Osteoblast (primary cell): Measurements from ENCODE around the gene ZDHHC11B. TPM values are rescaled to one million over a fixed set of nuclear protein-coding genes. Genes with fewer than 3 reads are reported as not detected.

ENCODE experiments used
- DNase-seq: peaks from one replicate; pipeline ENCODE4 v3.0.0; 2011; ENCODE audit warnings: low spot score, mixed read lengths; ENCODE audit not compliant: insufficient read length; ENCODE audit errors: missing footprints
- H2AFZ ChIP-seq: 2 replicates; pipeline ENCODE4 v1.6.0; 2011; ENCODE audit warnings: mild to moderate bottlenecking, low read length
- H3K27ac ChIP-seq: 2 replicates; pipeline ENCODE4 v1.5.1; 2011; ENCODE audit warnings: mild to moderate bottlenecking, low read depth, low read length, moderate library complexity
- H3K27me3 ChIP-seq: 2 replicates; pipeline ENCODE4 v1.6.0; 2012; ENCODE audit warnings: mild to moderate bottlenecking, control low read depth, inconsistent platforms, low read length, moderate library complexity; ENCODE audit not compliant: insufficient read depth
- H3K36me3 ChIP-seq: 2 replicates; pipeline ENCODE4 v1.5.1; 2011; ENCODE audit warnings: mild to moderate bottlenecking, low read length, control low read depth, moderate library complexity; ENCODE audit not compliant: insufficient read depth
- H3K4me1 ChIP-seq: 2 replicates; pipeline ENCODE4 v1.5.1; 2011; ENCODE audit warnings: mild to moderate bottlenecking, low read length, control low read depth, moderate library complexity; ENCODE audit not compliant: insufficient read depth
- H3K4me2 ChIP-seq: 2 replicates; pipeline ENCODE4 v1.6.0; 2011; ENCODE audit warnings: mild to moderate bottlenecking, low read length; ENCODE audit not compliant: insufficient read depth
- H3K4me3 ChIP-seq: fragments of 200-600 bp; sonication (generic); 3 replicates; pipeline ENCODE4 v1.5.1; 2012; ENCODE audit warnings: mild to moderate bottlenecking, low read length, inconsistent platforms; ENCODE audit not compliant: insufficient read depth
- H3K79me2 ChIP-seq: 2 replicates; pipeline ENCODE4 v1.6.0; 2012; ENCODE audit warnings: mild to moderate bottlenecking, low read length, control low read depth, inconsistent platforms; ENCODE audit not compliant: insufficient read depth
- H3K9me3 ChIP-seq: 2 replicates; pipeline ENCODE4 v1.5.1; 2011; ENCODE audit warnings: low read depth, low read length, control low read depth
- H4K20me1 ChIP-seq: 2 replicates; pipeline ENCODE4 v1.6.0; 2012; ENCODE audit warnings: mild to moderate bottlenecking, low read length, control low read depth; ENCODE audit not compliant: insufficient read depth
- CTCF ChIP-seq: IDR thresholded peaks from 2 replicates; pipeline ENCODE4 v1.5.1; 2011; ENCODE audit warnings: mild to moderate bottlenecking, low read depth, low read length, moderate library complexity; ENCODE audit errors: extremely low read depth
- total RNA-seq: library from RNA; depleted of rRNA; stranded (reverse); fragments of >200 nt; gene quantifications from 2 replicates; pipeline ENCODE4 v1.2.3, GENCODE V29; 2012

ZDHHC11B gene
- total RNA-seq, 1 donor, result not detected

GRCh38 chr5:664994-665360, 119.6 kb downstream of the ZDHHC11B start:
- Histone ChIP-seq H3K27me3 (no peaks in the 10 kb centered on the region), H3K79me2 (no peaks in the 10 kb centered on the region), H3K4me2 (no peak overlapping the region), H3K4me3 (no peak overlapping the region), H3K9me3 (no peaks in the 10 kb centered on the region), H3K36me3 (peaks cover 4% of the 10 kb centered on the region), H4K20me1 (no peaks in the 10 kb centered on the region), H3K4me1 (no peaks in the 10 kb centered on the region), H3K27ac (no peak overlapping the region), H2AFZ (no peak overlapping the region)
- TF ChIP-seq CTCF, result no peak
- DNase-seq, result no peak

- no peak for TF ChIP-seq CTCF
- Histone ChIP-seq H2AFZ (no peak overlapping the region), H3K27me3 (no peaks in the 10 kb centered on the region), H3K36me3 (peaks cover 4% of the 10 kb centered on the region), H3K4me3 (no peak overlapping the region), H3K27ac (no peak overlapping the region), H3K9me3 (no peaks in the 10 kb centered on the region), H3K79me2 (no peaks in the 10 kb centered on the region), H3K4me2 (no peak overlapping the region), H3K4me1 (no peaks in the 10 kb centered on the region), H4K20me1 (no peaks in the 10 kb centered on the region)
- no peak for DNase-seq
Measured at GRCh38 chr5:664343-664993, 120.1 kb downstream of the ZDHHC11B start.

- Histone ChIP-seq H3K27me3 (no peaks in the 10 kb centered on the region), H3K27ac (no peak overlapping the region), H4K20me1 (no peaks in the 10 kb centered on the region), H3K9me3 (no peaks in the 10 kb centered on the region), H3K4me1 (no peaks in the 10 kb centered on the region), H2AFZ (no peak overlapping the region), H3K4me3 (no peak overlapping the region), H3K4me2 (no peak overlapping the region), H3K79me2 (no peaks in the 10 kb centered on the region), H3K36me3 (peaks cover 4% of the 10 kb centered on the region)
- TF ChIP-seq CTCF, result no peak
- DNase-seq, result no peak
Measured at GRCh38 chr5:663436-664342, 120.8 kb downstream of the ZDHHC11B start.

- Histone ChIP-seq H4K20me1 (no peaks in the 10 kb centered on the region), H3K36me3 (peaks cover 4% of the 10 kb centered on the region), H3K4me3 (no peak overlapping the region), H3K27me3 (no peaks in the 10 kb centered on the region), H3K4me2 (no peak overlapping the region), H3K9me3 (no peaks in the 10 kb centered on the region), H3K4me1 (peaks cover 5% of the 10 kb centered on the region), H3K27ac (no peak overlapping the region), H3K79me2 (no peaks in the 10 kb centered on the region), H2AFZ (no peak overlapping the region)
- no peak for TF ChIP-seq CTCF
- no peak for DNase-seq
Measured at GRCh38 chr5:662751-663435, 121.6 kb downstream of the ZDHHC11B start.
